ENCODE data around the gene TBX2. TPM values are rescaled to one million over a fixed set of nuclear protein-coding genes. Genes with fewer than 3 reads are reported as not detected.
A peak's percentile ranks its signal among the peaks of the same experiment; 100 is the strongest.

Gene TBX2
- total and polyA plus RNA-seq, 2 of the 13 experiments (the other 11 are each of a cell fraction or from before 2014, with no cell fraction given): 2.8 to 15.3 TPM

- no peak for TF ChIP-seq RBM22 (optimal IDR thresholded peaks at IDR 0.05; ENCODE audit: low read length)
- TF ChIP-seq POLR2A (IDR thresholded peaks at IDR 0.05; ENCODE audit: insufficient read depth in 1 of 2, low read depth in 2 of 2, low read length in 2 of 2): no peak
- no peak for TF ChIP-seq ZNF354B (CRISPR knock-in tag; IDR thresholded peaks at IDR 0.05)
- peak; percentile 55; the same call in 1 of the 2 replicates for TF ChIP-seq PITX1 (CRISPR knock-in tag; IDR thresholded peaks at IDR 0.05)
- TF ChIP-seq, protein P1, sequence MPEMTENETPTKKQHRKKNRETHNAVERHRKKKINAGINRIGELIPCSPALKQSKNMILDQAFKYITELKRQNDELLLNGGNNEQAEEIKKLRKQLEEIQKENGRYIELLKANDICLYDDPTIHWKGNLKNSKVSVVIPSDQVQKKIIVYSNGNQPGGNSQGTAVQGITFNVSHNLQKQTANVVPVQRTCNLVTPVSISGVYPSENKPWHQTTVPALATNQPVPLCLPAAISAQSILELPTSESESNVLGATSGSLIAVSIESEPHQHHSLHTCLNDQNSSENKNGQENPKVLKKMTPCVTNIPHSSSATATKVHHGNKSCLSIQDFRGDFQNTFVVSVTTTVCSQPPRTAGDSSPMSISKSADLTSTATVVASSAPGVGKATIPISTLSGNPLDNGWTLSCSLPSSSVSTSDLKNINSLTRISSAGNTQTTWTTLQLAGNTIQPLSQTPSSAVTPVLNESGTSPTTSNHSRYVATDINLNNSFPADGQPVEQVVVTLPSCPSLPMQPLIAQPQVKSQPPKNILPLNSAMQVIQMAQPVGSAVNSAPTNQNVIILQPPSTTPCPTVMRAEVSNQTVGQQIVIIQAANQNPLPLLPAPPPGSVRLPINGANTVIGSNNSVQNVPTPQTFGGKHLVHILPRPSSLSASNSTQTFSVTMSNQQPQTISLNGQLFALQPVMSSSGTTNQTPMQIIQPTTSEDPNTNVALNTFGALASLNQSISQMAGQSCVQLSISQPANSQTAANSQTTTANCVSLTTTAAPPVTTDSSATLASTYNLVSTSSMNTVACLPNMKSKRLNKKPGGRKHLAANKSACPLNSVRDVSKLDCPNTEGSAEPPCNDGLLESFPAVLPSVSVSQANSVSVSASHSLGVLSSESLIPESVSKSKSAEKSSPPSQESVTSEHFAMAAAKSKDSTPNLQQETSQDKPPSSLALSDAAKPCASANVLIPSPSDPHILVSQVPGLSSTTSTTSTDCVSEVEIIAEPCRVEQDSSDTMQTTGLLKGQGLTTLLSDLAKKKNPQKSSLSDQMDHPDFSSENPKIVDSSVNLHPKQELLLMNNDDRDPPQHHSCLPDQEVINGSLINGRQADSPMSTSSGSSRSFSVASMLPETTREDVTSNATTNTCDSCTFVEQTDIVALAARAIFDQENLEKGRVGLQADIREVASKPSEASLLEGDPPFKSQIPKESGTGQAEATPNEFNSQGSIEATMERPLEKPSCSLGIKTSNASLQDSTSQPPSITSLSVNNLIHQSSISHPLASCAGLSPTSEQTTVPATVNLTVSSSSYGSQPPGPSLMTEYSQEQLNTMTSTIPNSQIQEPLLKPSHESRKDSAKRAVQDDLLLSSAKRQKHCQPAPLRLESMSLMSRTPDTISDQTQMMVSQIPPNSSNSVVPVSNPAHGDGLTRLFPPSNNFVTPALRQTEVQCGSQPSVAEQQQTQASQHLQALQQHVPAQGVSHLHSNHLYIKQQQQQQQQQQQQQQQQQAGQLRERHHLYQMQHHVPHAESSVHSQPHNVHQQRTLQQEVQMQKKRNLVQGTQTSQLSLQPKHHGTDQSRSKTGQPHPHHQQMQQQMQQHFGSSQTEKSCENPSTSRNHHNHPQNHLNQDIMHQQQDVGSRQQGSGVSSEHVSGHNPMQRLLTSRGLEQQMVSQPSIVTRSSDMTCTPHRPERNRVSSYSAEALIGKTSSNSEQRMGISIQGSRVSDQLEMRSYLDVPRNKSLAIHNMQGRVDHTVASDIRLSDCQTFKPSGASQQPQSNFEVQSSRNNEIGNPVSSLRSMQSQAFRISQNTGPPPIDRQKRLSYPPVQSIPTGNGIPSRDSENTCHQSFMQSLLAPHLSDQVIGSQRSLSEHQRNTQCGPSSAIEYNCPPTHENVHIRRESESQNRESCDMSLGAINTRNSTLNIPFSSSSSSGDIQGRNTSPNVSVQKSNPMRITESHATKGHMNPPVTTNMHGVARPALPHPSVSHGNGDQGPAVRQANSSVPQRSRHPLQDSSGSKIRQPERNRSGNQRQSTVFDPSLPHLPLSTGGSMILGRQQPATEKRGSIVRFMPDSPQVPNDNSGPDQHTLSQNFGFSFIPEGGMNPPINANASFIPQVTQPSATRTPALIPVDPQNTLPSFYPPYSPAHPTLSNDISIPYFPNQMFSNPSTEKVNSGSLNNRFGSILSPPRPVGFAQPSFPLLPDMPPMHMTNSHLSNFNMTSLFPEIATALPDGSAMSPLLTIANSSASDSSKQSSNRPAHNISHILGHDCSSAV (CRISPR knock-in tag; IDR thresholded peaks at IDR 0.05; ENCODE audit: borderline replicate concordance): no peak
- TF ChIP-seq, protein P2, sequence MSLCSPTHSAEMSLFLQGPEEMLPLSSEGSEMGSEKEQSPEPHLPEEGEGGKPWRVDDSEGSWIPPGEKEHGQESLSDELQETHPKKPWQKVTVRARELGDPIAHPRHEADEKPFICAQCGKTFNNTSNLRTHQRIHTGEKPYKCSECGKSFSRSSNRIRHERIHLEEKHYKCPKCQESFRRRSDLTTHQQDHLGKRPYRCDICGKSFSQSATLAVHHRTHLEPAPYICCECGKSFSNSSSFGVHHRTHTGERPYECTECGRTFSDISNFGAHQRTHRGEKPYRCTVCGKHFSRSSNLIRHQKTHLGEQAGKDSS (CRISPR knock-in tag; IDR thresholded peaks at IDR 0.05; ENCODE audit: borderline replicate concordance, low read depth): no peak
- TF ChIP-seq ZNF296 (CRISPR knock-in tag; conservative IDR thresholded peaks at IDR 0.05): 0 out of 2 replicates have a peak, but pooled peaks have one; percentile 67
- TF ChIP-seq ZNF367 (CRISPR knock-in tag; IDR thresholded peaks at IDR 0.05; ENCODE audit: borderline replicate concordance): no peak
- TF ChIP-seq PCBP1 (IDR thresholded peaks at IDR 0.05; ENCODE audit: borderline replicate concordance, low read depth, low read length): no peak
- TF ChIP-seq SKI (IDR thresholded peaks at IDR 0.05; ENCODE audit: partially characterized antibody): no peak
- TF ChIP-seq, protein P3, sequence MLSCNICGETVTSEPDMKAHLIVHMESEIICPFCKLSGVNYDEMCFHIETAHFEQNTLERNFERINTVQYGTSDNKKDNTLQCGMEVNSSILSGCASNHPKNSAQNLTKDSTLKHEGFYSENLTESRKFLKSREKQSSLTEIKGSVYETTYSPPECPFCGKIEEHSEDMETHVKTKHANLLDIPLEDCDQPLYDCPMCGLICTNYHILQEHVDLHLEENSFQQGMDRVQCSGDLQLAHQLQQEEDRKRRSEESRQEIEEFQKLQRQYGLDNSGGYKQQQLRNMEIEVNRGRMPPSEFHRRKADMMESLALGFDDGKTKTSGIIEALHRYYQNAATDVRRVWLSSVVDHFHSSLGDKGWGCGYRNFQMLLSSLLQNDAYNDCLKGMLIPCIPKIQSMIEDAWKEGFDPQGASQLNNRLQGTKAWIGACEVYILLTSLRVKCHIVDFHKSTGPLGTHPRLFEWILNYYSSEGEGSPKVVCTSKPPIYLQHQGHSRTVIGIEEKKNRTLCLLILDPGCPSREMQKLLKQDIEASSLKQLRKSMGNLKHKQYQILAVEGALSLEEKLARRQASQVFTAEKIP (CRISPR knock-in tag; IDR thresholded peaks at IDR 0.05; ENCODE audit: borderline replicate concordance): no peak
- TF ChIP-seq, protein P4, sequence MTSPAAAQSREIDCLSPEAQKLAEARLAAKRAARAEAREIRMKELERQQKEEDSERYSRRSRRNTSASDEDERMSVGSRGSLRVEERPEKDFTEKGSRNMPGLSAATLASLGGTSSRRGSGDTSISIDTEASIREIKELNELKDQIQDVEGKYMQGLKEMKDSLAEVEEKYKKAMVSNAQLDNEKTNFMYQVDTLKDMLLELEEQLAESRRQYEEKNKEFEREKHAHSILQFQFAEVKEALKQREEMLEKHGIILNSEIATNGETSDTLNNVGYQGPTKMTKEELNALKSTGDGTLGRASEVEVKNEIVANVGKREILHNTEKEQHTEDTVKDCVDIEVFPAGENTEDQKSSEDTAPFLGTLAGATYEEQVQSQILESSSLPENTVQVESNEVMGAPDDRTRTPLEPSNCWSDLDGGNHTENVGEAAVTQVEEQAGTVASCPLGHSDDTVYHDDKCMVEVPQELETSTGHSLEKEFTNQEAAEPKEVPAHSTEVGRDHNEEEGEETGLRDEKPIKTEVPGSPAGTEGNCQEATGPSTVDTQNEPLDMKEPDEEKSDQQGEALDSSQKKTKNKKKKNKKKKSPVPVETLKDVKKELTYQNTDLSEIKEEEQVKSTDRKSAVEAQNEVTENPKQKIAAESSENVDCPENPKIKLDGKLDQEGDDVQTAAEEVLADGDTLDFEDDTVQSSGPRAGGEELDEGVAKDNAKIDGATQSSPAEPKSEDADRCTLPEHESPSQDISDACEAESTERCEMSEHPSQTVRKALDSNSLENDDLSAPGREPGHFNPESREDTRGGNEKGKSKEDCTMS (CRISPR knock-in tag; conservative IDR thresholded peaks at IDR 0.05): no peak
- TF ChIP-seq MAFG (CRISPR knock-in tag; IDR thresholded peaks at IDR 0.05): no peak
- TF ChIP-seq ZBTB7B (CRISPR knock-in tag; IDR thresholded peaks at IDR 0.05): peak; percentile 96
- no peak for TF ChIP-seq JUND (CRISPR knock-in tag; IDR thresholded peaks at IDR 0.05)
These were observed 20.8 kb upstream of the TBX2 start (continued) for GRCh38 chr17:61378658-61379456.
